Effector memory CD8-positive, alpha-beta T cell (primary cell): ENCODE measurements around the gene TNP2.
"Not testable (repeated sequence)": the region's sequence is repeated elsewhere in the genome, so short reads cannot be mapped to it uniquely, and the experiment has no call there.

Source experiments
- ATAC-seq: fragments of 150-1000 bp; cut with Tn5 transposase; replicated peaks from 2 replicates; pipeline ENCODE4 v1.10.0; 2021; ENCODE audit warnings: mild to moderate bottlenecking, moderate library complexity
- DNase-seq, 3 experiments: peaks; one replicate each; pipeline ENCODE4 v3.0.0; 2021
- H3K27ac Mint-ChIP-seq, 2 donors: one replicate each; pipeline ENCODE4 v1.8.0; 2022; ENCODE audit warnings: mild to moderate bottlenecking in 2 of 2, mixed read lengths in 2 of 2, moderate library complexity in 2 of 2
- H3K27me3 Mint-ChIP-seq, 2 donors: one replicate each; pipeline ENCODE4 v1.8.0; 2022; ENCODE audit warnings: mixed read lengths in 2 of 2
- H3K36me3 Mint-ChIP-seq: one replicate; pipeline ENCODE4 v1.8.0; 2022; ENCODE audit warnings: mild to moderate bottlenecking, moderate library complexity, mixed read lengths; ENCODE audit not compliant: insufficient read depth
- H3K4me1 Mint-ChIP-seq, 2 donors: one replicate each; pipeline ENCODE4 v1.8.0; 2022; ENCODE audit warnings: low read depth in 2 of 2, mixed read lengths in 2 of 2
- H3K4me3 Mint-ChIP-seq, 2 donors: one replicate each; pipeline ENCODE4 v1.8.0; 2022; ENCODE audit warnings: mild to moderate bottlenecking in 2 of 2, mixed read lengths in 2 of 2, moderate library complexity in 2 of 2
- H3K9me3 Mint-ChIP-seq, 2 donors: one replicate each; pipeline ENCODE4 v1.8.0; 2022; ENCODE audit warnings: mixed read lengths in 2 of 2

TNP2 gene

GRCh38 chr16:11231367-11231970 is 37.7 kb downstream of the TNP2 start:
- Mint-ChIP-seq H3K27ac (peak overlapping the region; percentile 97), H3K36me3 (peaks cover 3% of the 10 kb centered on the region)

GRCh38 chr16:11229906-11230305 is 39.2 kb downstream of the TNP2 start:
- DNase-seq (no peak), ATAC-seq (no peak)
- Mint-ChIP-seq H3K4me1 (peaks cover 45 to 58% of the 10 kb centered on the region in 2 donors), H3K9me3 (no peaks in the 10 kb centered on the region), H3K4me3 (no peak overlapping the region), H3K27ac (peak overlapping the region in 1 of 2 donors; percentile 64), H3K36me3 (peaks cover 8% of the 10 kb centered on the region), H3K27me3 (no peaks in the 10 kb centered on the region)

More at GRCh38 chr16:11231367-11231970, 37.7 kb downstream of the TNP2 start:
- Mint-ChIP-seq H3K9me3 (no peaks in the 10 kb centered on the region), H3K4me1 (peaks cover 37 to 53% of the 10 kb centered on the region in 2 donors), H3K27me3 (no peaks in the 10 kb centered on the region), H3K4me3 (peak overlapping the region in 1 of 2 donors; percentile 6)
- no peak for DNase-seq
- no peak for ATAC-seq

- DNase-seq: no peak
- no peaks in the 10 kb centered on the region for H3K9me3 Mint-ChIP-seq
- no peak for ATAC-seq
- peak overlapping the region in 1 of 2 donors; percentile 64 for H3K27ac Mint-ChIP-seq
- peaks cover 11% of the 10 kb centered on the region for H3K36me3 Mint-ChIP-seq
- H3K27me3 Mint-ChIP-seq: no peaks in the 10 kb centered on the region
- H3K4me3 Mint-ChIP-seq: no peak overlapping the region
- H3K4me1 Mint-ChIP-seq: peaks cover 47 to 58% of the 10 kb centered on the region in 2 donors
Observed at GRCh38 chr16:11229432-11229831, 39.7 kb downstream of the TNP2 start.

GRCh38 chr16:11225677-11226549 is 43.2 kb downstream of the TNP2 start:
- Mint-ChIP-seq H3K27me3 (no peaks in the 10 kb centered on the region), H3K27ac (peak overlapping the region; percentile 94 to 97), H3K36me3 (peaks cover 18% of the 10 kb centered on the region), H3K9me3 (no peaks in the 10 kb centered on the region), H3K4me3 (peak overlapping the region; percentile 67 to 81), H3K4me1 (peaks cover 35 to 36% of the 10 kb centered on the region in 2 donors)
- ATAC-seq (no peak), DNase-seq (no peak)

GRCh38 chr16:11224894-11225676 is 44.0 kb downstream of the TNP2 start:
- Mint-ChIP-seq H3K36me3 (peaks cover 18% of the 10 kb centered on the region), H3K4me1 (peaks cover 34 to 35% of the 10 kb centered on the region in 2 donors), H3K27ac (peak overlapping the region; percentile 94 to 97), H3K9me3 (no peaks in the 10 kb centered on the region), H3K4me3 (peak overlapping the region; percentile 67 to 81), H3K27me3 (no peaks in the 10 kb centered on the region)
- DNase-seq: peak; percentile 65 to 67 (median 66)
- peak; percentile 81 for ATAC-seq

GRCh38 chr16:11224096-11224893 is 44.8 kb downstream of the TNP2 start:
- Mint-ChIP-seq H3K9me3 (no peaks in the 10 kb centered on the region), H3K4me3 (peak overlapping the region; percentile 67 to 81), H3K4me1 (peaks cover 27 to 33% of the 10 kb centered on the region in 2 donors), H3K36me3 (peaks cover 18% of the 10 kb centered on the region), H3K27ac (peak overlapping the region; percentile 94 to 97), H3K27me3 (no peaks in the 10 kb centered on the region)
- DNase-seq: peak; percentile 37 to 43 (median 40)
- ATAC-seq: peak; percentile 62

- not testable (repeated sequence) for H3K4me3 Mint-ChIP-seq, H3K9me3 Mint-ChIP-seq, DNase-seq, H3K27ac Mint-ChIP-seq, ATAC-seq, H3K27me3 Mint-ChIP-seq
- H3K4me1 Mint-ChIP-seq: peaks cover 21 to 25% of the 10 kb centered on the region in 2 donors
- peaks cover 18% of the 10 kb centered on the region for H3K36me3 Mint-ChIP-seq
Observed at GRCh38 chr16:11220507-11220906, 48.6 kb downstream of the TNP2 start.

GRCh38 chr16:11219178-11219577 is 49.9 kb downstream of the TNP2 start:
- peaks cover 8 to 12% of the 10 kb centered on the region in 2 donors for H3K4me1 Mint-ChIP-seq

GRCh38 chr16:11218604-11218962 is 50.5 kb downstream of the TNP2 start:
- Mint-ChIP-seq H3K4me1 (peaks cover 4 to 8% of the 10 kb centered on the region in 2 donors), H3K27ac (no peak overlapping the region), H3K9me3 (peaks cover 0 to 6% of the 10 kb centered on the region in 2 donors), H3K36me3 (peaks cover 6% of the 10 kb centered on the region), H3K4me3 (no peak overlapping the region), H3K27me3 (no peaks in the 10 kb centered on the region)
- ATAC-seq (no peak), DNase-seq (no peak)

More at GRCh38 chr16:11219178-11219577, 49.9 kb downstream of the TNP2 start:
- ATAC-seq: no peak
- Mint-ChIP-seq H3K4me3 (no peak overlapping the region), H3K9me3 (peaks cover 0 to 6% of the 10 kb centered on the region in 2 donors), H3K27me3 (no peaks in the 10 kb centered on the region), H3K36me3 (peaks cover 9% of the 10 kb centered on the region), H3K27ac (no peak overlapping the region)
- no peak for DNase-seq
